Cardiac muscle cell (in vitro differentiated cells and primary cell): ENCODE measurements around the gene S1PR3. TPM values are rescaled to one million over a fixed set of nuclear protein-coding genes. Genes with fewer than 3 reads are reported as not detected.
A peak's percentile ranks its signal among the peaks of the same experiment; 100 is the strongest.

Experiments used
- DNase-seq, 2 donors: peaks; one replicate each; pipeline versions ENCODE4 v3.0.0 to v3.0.0-alpha.2; 2010 to 2017; ENCODE audit warnings: low read depth in 1 of 2, low spot score in 1 of 2
- H3K27ac ChIP-seq: fragments of 200-600 bp; sonication (generic); 2 replicates; pipeline ENCODE4 v1.5.1; 2016
- H3K27me3 ChIP-seq: fragments of 200-600 bp; sonication (generic); 2 replicates; pipeline ENCODE4 v1.6.0; 2016; ENCODE audit warnings: control low read depth
- H3K36me3 ChIP-seq: fragments of 200-600 bp; sonication (generic); 2 replicates; pipeline ENCODE4 v1.5.1; 2016; ENCODE audit warnings: control low read depth
- H3K4me1 ChIP-seq: fragments of 200-600 bp; sonication (generic); 2 replicates; pipeline ENCODE4 v1.8.1; 2017; ENCODE audit warnings: low read depth, mild to moderate bottlenecking, mixed run types
- H3K4me3 ChIP-seq: fragments of 200-600 bp; sonication (generic); 2 replicates; pipeline ENCODE4 v1.5.1; 2016; ENCODE audit warnings: mild to moderate bottlenecking
- H3K9me3 ChIP-seq: fragments of 200-600 bp; sonication (generic); 2 replicates; pipeline ENCODE4 v1.5.1; 2017; ENCODE audit warnings: low read depth, mild to moderate bottlenecking, control low read depth
- polyA plus RNA-seq: library from polyadenylated mRNA; unstranded; fragments of >200 nt; fragmentation: Nextera tagmentation; extraction: Ambion mirVana; gene quantifications from 2 replicates; pipeline ENCODE4 v1.2.1, GENCODE V29; 2016
- total RNA-seq: library from RNA; depleted of rRNA; stranded (reverse); fragments of >200 nt; gene quantifications from 2 replicates; pipeline ENCODE4 v1.2.3, GENCODE V29; 2016
- TF ChIP-seq, protein P1 (sequence below): IDR thresholded peaks from 2 replicates; pipeline ENCODE4 v1.5.1; 2012; ENCODE audit warnings: low read depth, mild to moderate bottlenecking, low read length

Gene S1PR3
- total and polyA plus RNA-seq, 2 experiments from 2014 or later: 10.9 to 11.3 TPM

GRCh38 chr9:88993871-88994460, 2.7 kb downstream of the S1PR3 start:
- no peaks in the 10 kb centered on the region for H3K27me3 ChIP-seq
- no peak overlapping the region for H3K27ac ChIP-seq
- no peaks in the 10 kb centered on the region for H3K36me3 ChIP-seq
- H3K9me3 ChIP-seq: no peaks in the 10 kb centered on the region
- H3K4me3 ChIP-seq: no peak overlapping the region
- peaks cover 14% of the 10 kb centered on the region for H3K4me1 ChIP-seq
- DNase-seq: no peak
- TF ChIP-seq, protein P1, sequence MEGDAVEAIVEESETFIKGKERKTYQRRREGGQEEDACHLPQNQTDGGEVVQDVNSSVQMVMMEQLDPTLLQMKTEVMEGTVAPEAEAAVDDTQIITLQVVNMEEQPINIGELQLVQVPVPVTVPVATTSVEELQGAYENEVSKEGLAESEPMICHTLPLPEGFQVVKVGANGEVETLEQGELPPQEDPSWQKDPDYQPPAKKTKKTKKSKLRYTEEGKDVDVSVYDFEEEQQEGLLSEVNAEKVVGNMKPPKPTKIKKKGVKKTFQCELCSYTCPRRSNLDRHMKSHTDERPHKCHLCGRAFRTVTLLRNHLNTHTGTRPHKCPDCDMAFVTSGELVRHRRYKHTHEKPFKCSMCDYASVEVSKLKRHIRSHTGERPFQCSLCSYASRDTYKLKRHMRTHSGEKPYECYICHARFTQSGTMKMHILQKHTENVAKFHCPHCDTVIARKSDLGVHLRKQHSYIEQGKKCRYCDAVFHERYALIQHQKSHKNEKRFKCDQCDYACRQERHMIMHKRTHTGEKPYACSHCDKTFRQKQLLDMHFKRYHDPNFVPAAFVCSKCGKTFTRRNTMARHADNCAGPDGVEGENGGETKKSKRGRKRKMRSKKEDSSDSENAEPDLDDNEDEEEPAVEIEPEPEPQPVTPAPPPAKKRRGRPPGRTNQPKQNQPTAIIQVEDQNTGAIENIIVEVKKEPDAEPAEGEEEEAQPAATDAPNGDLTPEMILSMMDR: no peak

DNA sequence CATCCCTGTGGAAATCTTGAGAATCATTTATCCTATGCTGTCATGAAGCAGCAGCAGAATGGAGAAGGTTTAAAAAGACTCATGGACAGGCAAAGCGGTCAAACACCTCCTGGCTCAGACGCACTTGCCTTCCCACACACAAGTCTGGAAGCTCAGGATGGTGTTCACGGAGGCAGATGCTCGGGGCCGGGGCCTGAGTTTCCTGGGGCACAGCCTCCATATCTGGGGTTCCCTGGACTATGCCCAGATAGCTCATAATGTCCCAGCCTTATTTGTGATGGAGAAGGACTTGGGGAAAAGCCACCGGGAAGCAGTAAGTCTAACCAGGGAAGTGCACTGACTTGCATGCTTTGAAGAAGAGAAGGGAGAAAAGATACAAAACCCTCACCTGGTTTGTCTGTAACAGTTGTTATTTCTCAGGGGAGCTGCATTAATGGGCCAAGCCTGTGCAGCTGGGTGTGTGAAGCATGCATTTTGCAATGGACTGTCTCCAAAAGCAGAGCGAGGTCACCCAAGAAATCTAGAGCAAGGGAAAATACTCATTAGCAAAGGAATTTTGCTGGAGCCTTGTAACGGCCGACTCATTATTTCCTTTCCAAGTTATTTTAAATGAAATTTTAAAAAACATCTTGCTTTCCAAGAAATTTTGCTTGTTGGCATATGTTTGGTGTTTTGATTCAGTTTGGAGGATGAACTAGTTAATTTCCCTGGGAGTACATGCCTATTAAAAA, 3.4 kb downstream of the S1PR3 start:
- peak in 1 of 2 donors; percentile 66 for DNase-seq
- H3K9me3 ChIP-seq: no peaks in the 10 kb centered on the region
- peaks cover 14% of the 10 kb centered on the region for H3K4me1 ChIP-seq
- TF ChIP-seq, protein P1: no peak
- H3K36me3 ChIP-seq: no peaks in the 10 kb centered on the region
- no peaks in the 10 kb centered on the region for H3K27me3 ChIP-seq
- no peak overlapping the region for H3K27ac ChIP-seq
- no peak overlapping the region for H3K4me3 ChIP-seq

DNA sequence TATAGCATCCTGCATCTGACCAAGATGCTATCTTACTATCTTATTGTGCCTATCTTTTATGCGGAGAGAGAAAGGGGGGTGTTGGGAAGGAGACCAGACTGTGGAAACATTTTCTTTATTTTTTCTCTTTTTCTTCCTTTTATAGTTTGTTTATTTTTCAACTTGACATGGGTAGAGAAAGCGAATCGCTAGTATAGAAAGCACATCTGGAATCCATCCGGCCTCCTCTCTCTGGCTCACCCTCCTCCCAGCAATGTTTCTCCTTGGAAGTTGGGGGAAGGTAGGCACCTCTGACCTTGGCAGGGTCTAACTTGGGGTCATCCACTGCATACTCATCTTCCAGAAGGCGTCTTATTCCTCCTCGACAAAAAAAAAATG, 3.9 kb downstream of the S1PR3 start:
- Histone ChIP-seq H3K36me3 (no peaks in the 10 kb centered on the region), H3K4me1 (peaks cover 10% of the 10 kb centered on the region), H3K9me3 (no peaks in the 10 kb centered on the region), H3K27ac (no peak overlapping the region), H3K4me3 (no peak overlapping the region), H3K27me3 (no peaks in the 10 kb centered on the region)
- no peak for DNase-seq
- TF ChIP-seq, protein P1: no peak

DNA sequence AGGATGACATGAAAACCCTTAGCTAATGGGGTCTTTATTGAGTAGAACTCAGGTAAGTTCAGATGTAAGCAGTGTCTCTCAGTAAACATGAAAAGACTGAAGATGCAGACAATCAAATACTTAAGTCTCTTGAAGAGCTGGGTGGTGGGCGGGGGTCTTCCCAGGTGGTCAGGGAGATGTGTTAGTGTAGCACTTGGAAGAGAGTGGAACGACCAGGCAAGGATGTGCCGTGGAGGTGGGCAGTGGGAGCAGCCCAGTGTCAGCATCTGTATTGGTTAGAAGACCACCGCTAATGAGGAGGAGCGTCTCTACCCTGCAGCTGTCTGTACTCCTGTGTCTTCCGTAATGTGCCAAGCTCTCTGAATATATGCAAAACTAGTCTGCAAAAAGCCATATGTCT, 4.4 kb downstream of the S1PR3 start:
- no peak for DNase-seq
- Histone ChIP-seq H3K9me3 (no peaks in the 10 kb centered on the region), H3K4me3 (no peak overlapping the region), H3K4me1 (peaks cover 10% of the 10 kb centered on the region), H3K36me3 (no peaks in the 10 kb centered on the region), H3K27ac (no peak overlapping the region), H3K27me3 (no peaks in the 10 kb centered on the region)
- TF ChIP-seq, protein P1: no peak

DNA sequence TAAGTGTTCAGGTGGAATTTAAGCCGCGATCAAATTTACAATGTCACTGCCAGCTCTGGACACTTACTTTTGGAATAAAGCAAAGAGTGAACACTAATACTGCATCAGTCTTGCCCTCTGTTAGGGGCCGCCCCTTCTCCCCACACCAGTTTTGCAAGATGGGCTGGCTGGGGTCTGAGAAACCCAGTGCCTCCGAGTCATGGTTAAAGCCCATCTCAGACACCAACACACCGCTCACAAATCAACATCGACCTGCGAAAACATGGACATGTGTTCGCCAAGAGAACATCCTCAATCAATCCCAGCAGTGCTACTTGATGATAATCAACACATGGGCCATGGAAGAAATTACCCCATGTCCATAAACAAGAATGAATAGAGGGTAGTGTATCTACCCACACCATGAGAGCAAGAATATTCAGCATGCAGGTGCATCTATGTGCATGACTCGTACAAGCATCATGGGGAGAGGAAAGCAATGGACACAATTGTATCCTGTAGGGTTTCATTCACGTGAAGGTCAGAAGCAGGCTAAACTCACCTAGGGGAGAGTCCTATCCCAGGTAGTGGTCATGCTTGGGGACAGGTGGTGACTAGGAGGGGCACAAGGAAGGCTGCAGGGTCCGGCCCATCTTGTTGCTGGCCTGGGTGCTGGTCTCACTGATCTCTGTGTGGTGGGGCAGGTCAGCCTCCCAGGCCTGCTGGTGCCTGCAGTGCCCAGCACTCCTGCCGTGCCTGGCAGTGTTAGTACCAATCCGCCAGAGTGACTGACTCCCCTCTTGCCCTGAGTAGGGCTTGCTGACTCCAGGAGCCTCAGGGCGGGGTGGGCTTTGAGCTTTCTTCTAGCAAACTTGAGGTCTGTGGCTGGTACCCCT, 5.0 kb downstream of the S1PR3 start:
- no peak for DNase-seq
- TF ChIP-seq, protein P1: no peak
- Histone ChIP-seq H3K4me1 (peaks cover 10% of the 10 kb centered on the region), H3K9me3 (no peaks in the 10 kb centered on the region), H3K4me3 (no peak overlapping the region), H3K27ac (no peak overlapping the region), H3K36me3 (no peaks in the 10 kb centered on the region), H3K27me3 (no peaks in the 10 kb centered on the region)
